GM18511 (cell line): ENCODE results near the gene NDUFS7.

ENCODE experiments used
- ATAC-seq: cut with Tn5 transposase; IDR thresholded peaks from one replicate; pipeline ENCODE4 v1.9.1; 2021; ENCODE audit warnings: mild to moderate bottlenecking, moderate library complexity; ENCODE audit not compliant: unreplicated experiment

Gene NDUFS7

DNA sequence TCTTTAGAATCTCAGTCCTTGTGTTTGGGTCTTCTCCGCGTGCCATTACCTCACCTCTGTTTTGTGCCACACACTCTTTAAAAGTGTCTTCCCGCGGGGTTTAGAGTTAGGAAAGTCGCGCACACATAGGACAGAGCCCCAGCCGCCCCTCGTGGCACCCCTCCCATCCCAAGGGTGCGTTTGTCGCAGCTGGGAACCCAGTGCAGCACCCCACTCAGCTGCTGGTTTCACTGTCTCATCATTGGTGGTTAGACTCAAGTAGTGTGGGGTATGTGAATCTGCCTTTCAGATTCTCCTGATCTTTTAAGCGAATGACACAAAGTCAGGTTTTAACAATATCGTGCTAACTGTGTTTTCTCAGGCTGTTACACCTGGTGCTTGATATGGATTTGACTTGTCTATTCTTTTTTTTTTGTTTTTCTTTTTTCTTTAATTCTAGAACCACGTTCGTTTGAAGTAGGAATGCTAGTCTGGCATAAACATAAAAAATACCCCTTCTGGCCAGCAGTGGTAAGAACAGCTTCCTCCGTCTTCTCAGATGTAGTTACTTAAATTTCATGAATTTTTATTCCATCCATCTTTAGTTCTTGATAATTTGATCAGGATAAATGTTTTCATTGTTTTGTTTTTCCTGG lies 19.5 kb upstream of the NDUFS7 start:
- ATAC-seq = no peak

DNA sequence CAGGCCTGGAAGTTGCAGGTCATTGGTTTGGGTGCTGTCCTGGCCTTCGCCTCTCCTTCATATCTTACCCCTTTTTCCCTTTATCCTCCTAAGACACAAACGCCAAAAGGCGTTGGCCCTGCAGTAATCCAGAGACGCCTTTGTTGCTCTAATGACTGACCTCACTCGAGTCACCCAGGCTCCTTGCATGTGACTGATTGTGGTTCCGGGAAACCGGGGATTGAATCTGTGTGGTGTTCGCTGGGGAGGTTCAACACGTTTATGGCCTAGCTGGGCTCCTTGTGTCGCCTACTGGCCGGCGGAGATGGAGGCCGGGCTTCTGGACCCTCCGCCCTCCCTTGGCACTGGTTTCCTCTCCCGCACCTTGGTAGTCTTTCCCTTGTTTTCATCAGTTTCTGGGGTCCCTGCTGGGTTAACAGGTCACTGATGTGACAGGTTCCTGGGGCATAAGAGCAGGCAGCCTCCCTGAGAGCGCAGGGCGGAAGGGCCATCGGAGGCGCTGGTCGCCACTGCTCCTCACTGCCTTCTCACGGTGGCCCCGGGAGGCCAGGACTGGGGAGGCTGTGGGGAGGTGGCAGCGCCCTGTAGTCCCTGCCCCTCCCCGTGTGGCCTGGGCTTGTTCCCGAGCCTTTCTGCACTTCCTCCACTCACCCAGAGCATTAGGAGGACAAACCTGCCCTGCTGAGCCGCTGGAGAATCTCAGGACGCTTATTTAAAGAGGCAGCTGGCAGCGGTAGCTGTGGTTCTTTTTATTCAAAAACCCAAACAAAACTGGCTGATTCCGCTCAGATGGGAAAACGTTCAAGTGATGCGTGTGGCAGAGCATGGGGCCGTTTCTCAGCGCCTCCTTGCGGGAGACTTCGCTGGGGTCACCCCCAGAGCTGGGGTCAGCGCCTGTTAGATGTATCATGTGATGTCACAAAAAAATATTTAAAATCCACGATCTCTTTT lies 18.1 kb upstream of the NDUFS7 start:
- ATAC-seq = no peak

DNA sequence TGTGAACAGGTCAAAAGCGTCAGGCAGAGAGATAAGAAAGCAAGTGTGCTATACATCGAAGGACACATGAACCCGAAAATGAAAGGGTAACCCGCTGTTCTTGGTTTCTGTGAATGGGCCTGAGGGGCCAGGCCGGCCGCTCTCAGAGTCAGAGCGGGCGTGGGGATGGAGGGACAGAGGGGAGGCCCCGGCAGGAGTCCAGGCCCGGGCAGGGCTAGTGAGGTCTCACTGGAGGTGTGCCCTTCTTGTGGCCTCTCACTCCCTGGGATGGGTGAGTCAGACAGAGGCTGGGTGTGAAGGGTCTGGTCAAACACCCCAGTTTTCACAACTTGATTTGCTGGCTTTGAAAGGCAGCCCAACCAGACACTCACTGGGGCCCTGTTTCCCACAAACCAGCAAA lies 17.4 kb upstream of the NDUFS7 start:
- no peak for ATAC-seq

DNA sequence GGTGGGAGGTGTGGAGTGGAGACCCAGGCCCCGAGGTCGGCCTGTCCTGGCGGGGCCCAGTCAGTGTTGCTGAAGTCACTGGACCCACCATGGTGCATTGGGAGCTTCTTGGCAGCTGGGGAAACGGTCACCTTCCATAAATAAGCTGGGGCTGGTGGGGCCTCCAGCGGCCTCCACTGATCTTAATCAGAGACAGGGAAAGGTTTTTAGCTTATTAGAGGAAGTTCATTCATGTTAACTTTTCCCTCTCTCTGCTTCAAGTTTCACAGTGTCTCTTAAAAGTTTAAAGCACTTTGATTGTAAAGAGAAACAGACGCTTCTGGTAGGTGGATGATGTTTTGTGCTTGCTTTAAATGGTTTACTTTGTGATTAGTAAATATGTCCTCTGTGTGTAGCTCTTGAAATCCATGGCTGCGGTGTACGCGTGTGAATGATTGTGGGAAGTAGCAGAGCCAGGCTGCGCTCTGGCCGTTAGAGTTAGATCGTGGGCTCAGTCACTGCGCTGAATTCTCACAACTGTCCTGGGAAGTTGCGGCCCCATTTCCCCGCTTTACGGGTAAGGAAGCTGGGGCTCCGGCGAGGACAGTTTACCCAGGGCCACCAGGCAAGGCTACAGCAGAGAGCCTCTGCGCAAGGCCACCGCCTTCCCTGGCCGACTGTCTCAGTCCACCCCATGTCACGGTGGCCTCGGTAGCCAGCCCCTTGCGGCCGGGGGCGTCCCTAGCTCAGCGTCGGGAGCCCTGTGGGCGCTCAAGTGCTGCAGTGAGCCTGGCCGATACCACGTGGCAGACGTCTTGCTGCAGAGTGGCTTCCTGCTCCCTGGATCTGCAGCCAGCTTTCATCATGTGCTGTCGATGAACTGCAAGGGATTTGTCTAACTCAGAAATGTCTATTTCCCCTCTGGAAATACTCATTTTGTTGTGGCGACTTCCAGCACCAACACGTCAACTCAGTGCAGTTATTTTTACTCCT lies 16.5 kb upstream of the NDUFS7 start:
- ATAC-seq = no peak

DNA sequence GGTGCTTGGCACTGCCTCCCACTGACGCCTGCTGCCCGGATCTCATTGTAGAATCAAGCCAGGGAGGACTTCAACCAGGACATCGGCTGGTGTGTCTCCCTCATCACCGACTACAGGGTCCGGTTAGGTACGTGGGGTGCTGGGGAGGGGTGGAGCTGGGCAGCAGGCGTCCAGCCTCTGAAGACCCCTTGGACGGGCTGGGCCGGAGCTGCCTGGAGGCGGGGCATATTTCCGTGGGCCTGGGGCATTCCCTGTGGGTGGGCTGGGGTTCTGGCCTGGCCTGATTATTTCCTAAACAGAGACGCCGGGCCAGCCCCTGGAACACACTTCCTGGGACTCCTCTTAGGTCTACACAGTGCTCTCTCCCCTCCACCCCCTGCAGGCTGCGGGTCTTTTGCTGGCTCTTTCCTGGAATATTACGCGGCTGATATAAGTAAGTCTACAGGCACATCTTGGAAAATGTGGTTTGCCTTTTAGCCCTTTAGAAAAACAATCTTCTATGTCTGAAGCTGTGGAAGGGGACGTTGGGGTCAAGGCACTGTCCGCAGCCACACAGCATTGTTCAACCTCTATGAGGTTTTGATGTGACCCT lies 14.4 kb upstream of the NDUFS7 start:
- ATAC-seq = no peak

DNA sequence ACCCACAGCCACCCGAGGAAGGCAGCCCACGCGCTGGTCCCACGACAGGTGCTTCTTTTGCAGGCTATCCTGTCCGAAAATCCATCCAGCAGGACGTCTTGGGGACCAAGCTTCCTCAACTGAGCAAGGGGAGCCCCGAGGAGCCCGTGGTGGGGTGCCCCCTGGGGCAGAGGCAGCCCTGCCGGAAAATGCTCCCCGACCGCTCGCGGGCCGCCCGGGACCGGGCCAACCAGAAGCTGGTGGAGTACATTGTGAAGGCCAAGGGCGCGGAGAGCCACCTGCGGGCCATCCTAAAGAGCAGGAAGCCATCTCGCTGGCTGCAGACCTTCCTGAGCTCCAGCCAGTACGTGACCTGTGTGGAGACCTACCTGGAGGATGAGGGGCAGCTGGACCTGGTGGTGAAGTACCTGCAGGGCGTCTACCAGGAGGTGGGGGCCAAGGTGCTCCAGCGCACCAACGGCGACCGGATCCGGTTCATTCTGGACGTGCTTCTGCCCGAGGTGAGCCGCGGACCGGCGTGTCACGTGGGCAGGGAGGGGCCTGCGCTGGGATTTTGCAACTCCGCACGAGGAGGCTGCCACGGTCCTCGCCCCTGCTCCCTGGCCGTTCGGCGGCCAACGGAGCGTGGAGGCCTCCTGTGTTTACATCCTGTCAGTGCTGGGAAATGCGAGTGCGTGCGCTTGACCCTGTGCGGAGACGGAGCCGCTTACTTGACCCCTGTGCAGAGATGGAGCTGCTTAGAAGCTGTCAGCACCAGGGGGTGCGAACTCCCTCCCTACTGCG lies 12.9 kb upstream of the NDUFS7 start:
- ATAC-seq = no peak

DNA sequence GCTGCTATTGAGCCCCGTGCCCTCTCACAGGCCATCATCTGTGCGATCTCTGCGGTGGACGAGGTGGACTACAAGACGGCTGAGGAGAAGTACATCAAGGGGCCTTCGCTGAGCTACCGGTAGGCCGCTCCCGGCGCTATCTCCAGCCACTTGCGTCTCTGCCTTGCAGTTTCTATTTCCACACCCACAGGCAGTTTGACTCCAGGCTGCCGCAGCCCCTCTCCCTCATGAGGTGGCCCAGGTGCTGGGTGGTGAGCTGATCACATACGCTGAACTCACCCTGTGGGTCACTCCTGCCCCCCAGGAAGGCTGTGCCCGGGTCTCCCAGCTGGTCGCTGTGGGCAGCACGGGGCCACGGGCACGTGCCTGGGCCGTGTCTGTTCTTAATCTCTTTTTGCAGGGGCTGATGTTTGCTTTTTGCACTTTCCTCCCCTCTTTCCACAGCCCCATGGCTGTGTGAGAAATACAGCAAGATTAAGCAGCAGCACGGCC lies 10.6 kb upstream of the NDUFS7 start:
- ATAC-seq = no peak

DNA sequence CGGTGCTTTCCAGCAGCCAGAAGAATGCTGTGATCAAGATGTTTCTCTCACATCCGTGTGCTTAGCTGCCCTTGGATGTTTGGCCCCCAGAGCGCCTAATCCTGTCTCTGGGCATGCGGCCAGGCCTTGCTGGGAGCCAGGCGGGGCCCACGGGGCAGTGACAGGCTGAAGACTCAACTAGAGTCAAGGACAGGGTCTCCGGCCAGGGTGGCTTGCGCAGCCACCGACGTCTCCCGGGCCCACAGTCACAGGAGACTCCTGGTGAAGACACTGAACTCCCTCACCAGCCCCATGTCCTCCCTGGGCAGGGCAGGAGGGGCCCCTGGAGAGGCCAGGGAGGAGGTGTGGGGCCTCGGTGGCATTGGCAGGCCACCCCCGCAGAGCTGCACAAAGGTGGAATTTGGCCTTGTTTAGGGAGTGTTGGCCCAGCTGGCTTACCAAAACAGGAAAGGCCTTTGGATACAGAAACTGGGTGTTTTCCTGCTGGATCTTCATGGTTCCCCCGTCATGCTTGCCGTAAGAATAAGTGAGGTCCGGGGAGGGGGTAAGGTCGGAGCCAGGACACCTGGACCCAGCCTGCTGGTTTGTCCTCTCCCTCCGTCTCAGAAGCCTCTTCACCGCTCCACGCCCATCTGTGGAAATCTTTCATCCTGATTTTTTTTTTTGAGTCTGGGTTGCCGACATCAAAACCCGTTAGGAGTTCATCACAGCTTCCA lies 10.0 kb upstream of the NDUFS7 start:
- ATAC-seq = no peak

DNA sequence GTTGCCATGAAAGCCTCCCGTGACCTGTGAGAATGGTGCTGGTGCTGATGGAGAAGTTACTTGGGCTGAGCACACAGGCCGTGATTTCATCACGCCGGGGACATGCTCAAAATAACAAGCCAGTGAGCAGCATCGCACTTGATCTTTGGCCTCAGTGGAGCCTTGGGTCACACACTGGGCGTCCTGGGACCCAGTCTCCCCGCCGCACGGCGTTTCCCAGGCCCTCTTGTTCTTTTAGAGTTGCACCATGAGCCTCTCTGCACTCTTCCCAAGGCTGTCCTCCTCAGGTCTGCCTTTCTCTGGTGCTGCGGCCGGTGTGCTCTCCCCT lies 9.5 kb upstream of the NDUFS7 start:
- ATAC-seq = no peak

DNA sequence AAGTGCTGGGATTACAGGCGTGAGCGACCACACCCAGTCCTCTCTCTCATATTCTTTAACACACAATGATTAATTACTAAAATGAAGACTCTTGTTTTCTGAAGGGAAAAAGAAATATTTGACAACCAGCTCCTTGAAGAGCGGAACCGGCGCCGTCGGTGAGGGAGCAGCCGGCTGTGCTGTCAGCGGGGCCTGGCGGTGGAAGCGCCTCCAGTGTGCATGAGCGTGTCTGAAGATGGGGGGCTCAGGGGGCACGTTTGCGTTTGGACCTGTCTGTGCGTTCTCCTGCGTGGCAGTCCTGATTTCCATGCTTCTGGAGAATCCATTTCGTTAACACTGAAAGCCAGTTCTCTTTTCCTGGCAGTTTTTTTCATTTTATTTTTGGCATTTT lies 7.3 kb upstream of the NDUFS7 start:
- no peak for ATAC-seq

DNA sequence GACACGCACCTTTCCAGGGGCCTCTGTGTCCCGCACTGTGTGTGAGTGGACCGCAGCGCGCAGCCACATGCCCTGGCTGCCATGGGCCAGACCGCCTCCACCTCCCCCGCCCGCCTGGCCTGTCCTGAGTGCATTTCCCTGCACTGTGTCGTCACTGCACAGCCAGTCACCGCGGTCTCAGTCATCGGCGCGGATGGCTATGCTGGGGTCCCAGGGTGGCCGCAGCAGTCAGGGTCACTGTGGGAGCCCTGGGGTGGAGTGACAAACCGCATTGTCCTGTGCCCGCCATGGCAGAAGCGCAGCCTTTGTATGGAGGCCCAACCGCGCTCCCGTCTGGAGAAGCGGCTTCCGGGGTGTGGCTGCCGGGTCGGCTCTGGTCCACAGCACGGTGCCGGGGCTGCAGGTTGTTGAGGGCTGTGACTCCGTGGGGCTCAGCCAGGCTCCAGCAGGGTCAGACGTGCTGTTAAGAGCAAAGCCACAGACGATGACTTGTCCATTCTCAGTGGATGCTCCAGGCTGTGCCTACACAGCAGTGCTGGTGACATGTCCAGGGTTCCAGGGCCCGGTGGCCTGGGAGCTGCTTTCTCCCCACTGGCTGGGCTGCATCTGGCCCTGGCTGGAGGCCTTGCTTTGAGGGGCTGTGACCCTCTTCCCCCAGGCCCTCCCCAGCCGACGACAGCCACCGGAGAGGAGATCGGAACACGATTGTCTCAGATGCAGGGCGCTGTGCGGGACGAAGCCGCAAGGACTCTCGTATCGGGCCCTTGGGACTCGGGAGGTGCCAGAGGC lies 6.3 kb upstream of the NDUFS7 start:
- no peak for ATAC-seq

DNA sequence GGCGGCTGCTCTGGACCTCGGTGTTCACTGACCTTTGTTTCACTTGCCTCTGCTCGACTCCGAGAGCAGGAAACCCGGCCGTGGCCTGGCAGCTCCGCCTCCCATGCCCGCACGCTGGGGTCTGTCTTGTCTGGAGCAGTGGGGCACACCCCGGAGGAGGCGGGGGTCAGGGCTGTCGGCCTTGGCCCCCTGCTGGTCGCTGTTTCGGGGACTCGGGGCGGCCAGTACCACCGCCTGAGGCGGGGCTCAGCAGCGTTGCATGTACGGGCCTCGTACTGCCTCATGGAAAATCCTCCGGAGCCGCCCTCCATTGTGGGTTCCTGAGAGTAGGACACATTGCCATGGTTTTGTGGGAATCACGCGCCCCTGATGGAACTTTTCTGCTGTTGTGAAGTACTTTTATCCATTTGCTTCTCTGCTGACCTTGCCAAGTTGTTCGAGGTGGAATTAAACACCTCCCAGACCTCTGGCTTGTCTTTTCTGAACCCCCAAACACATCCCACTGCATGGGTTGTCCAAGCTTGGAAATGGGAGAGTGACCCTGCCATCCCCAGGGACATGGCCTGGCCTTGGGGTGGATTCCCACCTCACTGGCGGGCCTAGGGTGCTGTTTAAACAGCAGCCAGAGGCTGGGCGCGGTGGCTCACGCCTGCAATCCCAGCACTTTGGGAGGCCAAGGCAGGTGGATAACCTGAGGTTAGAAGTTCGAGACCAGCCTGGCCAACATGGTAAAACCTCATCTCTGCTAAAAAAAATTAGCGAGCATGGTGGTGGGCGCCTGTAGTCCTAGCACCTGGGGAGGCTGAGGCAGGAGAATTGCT lies 5.5 kb upstream of the NDUFS7 start:
- ATAC-seq = no peak

DNA sequence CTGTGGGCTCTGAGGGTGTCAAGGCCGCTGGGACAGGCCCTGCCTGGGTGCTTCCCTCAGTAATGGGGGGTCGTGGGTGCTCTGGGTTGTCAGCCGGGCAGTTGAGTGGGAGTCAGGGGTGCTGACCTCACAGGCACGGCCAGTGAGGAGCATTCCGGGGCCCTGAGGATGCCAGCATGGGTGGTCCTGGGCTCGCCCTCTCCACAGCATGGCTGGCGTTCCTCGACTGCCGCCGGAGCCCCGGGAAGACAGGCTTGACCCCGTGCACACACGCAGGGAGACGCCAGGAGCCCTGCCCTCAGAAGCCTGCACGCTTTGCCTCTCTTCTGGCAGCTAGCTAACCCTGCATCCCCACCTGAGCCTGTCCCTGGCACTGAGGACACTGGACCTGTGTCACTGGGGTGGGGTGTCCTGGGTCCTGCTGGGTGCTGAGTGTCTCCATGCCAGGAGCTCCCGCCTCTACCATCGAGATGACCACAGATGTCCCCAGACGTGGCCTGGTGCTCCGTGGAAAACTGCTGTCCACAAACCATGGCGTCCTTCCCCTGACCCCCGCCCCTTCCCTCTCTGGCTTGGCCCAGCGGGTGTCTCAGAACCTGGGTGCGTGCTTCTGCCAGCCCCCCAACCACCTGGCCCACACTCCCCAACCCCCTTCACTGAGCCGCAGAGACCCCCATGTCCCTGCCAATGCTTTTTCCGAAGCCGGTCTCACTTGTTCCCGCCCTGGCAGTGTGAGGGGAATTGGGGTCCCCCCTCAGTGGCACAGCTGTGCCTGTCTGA lies 4.4 kb upstream of the NDUFS7 start:
- ATAC-seq = no peak

DNA sequence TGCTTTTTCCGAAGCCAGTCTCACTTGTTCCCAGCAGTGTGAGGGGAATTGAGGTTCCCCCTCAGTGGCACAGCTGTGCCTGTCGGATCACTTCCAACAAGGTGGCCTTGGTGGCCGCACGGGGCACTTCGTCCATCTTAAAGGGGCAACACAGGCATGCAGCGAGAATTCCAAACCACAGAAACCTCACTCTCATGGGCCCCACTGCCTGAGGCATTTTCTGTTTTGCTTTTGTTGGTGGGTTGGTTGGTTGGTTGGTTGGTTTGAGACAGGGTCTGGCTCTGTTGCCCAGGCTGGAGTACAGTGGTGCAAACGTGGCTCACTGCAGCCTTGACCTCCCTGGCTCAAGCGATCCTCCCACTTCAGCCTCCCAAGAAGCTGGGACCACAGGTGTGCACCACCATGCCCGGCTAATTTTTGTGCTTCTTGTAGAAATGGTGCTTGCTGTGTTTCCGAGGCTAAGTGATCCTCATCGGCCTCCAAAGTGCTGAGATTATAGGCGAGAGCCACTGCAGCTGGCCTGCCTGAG lies 3.7 kb upstream of the NDUFS7 start:
- ATAC-seq = no peak

DNA sequence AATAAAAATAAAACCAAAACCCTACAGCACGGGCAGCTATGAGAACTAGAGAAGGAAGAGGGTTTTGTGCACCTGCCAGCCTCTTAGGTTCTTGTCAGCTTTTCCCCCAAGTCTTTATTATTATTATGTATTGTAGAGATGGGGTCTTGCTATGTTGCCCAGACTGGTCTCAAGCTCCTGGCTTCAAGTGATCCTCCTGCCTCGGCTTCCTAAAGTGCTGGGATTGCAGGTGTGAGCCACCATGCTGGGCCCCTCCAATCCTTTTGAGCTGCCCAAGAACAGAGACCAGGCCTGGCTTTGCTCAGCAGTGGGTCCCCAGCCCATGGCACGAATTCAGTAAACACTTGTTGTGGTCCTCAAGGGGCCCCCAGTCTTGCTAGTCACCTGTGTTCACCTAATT lies 1.5 kb upstream of the NDUFS7 start:
- no peak for ATAC-seq

DNA sequence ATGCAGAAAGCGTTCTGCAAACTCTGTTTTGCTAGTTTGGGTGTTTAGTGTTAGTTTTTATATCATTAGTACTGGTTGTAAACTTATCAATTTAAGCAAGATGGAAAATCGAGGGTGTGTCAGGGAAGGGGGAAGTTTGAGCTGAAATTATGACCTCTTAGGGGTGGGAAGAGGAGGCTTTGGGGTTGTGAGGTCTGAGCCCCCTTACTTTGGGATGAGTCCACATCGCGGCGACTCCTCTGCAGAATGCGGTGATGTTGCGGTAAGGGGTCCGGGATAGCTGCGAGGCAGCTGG lies 743 bp upstream of the NDUFS7 start:
- no peak for ATAC-seq

DNA sequence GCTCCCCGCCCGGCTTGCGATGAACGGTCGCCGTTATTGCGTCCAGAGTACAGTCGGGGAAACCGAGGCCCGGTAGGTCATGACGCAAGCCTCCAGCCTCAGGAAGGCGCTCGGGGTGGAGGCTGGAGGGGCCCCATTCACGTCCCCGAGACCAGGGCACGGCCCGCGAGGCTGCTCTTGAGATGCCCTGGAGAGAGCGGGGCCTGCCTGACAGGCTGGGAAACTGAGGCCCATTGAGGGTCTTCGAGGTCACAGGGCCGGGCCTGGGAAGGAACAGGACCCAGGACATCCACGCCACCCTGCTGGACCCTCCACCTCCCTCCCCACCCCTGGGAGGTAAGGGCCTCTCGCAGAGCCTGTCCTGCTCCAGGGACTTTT lies 367 bp downstream of the NDUFS7 start:
- peak; percentile 7 for ATAC-seq
